Measurements from ENCODE around the gene NOXO1.

- TF ChIP-seq CTCF (conservative IDR thresholded peaks at IDR 0.05; ENCODE audit: low read depth, low read length) (no peak), EZH2 (IDR thresholded peaks at IDR 0.05; ENCODE audit: borderline replicate concordance, low read depth, low read length, poor library complexity, severe bottlenecking) (no peak)
These were observed 10.3 kb upstream of the NOXO1 start for GRCh38 chr16:1991588-1991947.

Measured in A673 (cell line).